HG02981 (cell line): ENCODE data around the gene OR10V1.

Experiments used
- ATAC-seq: cut with Tn5 transposase; IDR thresholded peaks from one replicate; pipeline ENCODE4 v1.9.1; 2021; ENCODE audit warnings: mild to moderate bottlenecking, moderate library complexity; ENCODE audit not compliant: unreplicated experiment

Gene OR10V1

GRCh38 chr11:59713745-59714144 is at the start of gene OR10V1:
Gene OR10V1, minus strand, starts transcription at chr11:59713845. Its CDS starts 0 bp downstream, at chr11:59713845.
- no peak for ATAC-seq

- ATAC-seq = no peak
Measured at GRCh38 chr11:59761993-59762392, 48.3 kb upstream of the OR10V1 start.

DNA sequence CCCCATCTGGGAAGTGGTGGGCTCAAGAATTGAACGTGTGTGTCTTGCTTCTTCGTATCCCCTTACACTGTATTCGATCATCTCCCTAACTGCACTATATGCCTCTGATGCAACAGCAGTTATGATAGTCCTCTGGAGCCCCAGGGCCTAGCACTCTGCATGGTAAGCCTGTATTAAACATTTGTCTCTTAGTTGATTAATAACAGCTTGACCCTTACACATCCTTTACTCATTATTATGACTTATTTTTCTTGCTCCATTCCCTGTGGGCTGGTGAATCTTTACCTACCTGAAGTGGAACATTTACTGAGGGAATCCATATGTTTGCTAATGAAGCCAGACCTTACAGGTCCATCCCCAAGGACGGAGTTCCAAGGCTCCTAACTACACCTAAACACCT is 47.1 kb upstream of the OR10V1 start:
- no peak for ATAC-seq

DNA sequence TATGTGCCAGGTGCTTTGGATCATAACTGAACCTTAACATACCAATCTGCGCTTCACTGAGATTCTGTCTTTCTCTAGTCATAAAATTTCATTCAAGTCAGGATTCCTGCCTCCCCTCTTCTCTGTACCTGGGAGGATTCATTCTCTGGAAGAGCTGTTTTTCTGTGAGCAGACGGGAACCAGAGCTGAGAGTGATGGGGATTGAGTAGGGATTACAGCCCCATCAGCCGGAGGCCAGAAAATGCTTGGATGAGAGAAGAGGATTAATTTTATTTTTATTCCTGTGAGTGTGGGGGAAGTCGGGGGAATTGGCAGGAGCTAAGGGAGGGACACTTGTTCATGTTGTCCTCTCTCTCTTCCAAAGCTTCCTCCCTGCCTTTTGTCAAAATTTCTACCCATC is 46.3 kb upstream of the OR10V1 start:
- no peak for ATAC-seq

DNA sequence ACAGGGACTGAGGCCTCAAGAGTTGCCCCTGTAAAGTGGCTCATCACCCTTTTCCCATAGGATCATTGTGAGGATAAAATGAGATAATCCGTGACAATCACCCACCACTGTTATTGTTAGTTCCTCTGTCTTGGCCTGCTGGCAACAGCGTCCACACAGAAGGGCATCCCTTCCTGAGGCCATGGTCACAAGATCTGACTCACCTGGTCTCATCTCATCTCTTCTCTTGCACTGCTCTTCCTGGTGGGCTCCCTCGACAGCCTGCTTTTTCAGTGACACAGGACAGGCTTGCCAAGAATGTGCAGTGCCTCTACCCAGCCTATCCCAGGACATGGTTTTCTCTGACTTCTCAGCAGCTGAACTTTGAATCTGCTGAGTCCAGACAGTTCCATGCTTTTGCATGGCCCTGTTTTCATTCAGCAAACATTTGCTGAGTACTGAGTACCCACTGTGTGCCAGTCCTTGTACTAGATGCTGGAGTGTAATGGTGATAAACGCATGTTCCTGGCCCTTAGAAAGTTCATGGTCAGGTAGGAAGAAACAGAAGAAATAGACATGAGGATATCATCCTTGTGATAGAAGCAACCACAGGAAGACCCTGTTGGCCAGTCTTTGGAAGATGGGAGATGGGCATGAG is 44.9 kb upstream of the OR10V1 start:
- no peak for ATAC-seq

DNA sequence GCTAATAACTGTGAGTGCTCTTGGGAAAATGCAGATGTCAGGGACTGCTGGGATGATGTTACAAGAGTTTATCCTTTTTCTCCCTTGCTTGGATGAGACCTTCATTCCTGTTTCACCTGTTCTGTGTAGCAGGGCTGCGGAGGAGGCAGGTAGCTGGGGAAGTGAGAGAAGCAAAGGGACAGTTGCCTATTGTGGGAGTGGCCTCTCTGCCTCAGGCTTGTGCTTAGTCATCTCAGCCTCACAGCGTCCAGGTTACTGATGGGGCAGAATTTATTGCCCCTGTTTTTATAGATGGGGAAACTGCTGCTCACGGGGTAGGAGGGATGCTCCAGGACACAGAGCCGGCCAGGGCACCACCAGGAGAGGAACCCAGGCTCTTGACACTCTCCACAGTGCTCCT is 43.2 kb upstream of the OR10V1 start:
- ATAC-seq = no peak

DNA sequence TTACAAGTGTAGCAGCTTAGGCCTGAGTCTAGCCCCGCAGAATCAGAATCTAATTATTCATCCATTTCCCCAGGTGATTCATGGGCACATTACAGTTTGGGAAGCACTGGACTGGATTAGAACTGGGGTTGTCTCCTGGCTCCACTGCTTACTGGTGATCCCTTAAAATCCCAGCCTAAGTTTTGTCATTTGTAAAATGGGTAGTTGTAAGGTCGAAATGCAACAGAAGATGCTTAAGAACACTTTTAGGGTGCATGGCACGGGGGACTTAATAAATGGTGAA is 42.9 kb upstream of the OR10V1 start:
- ATAC-seq = no peak

- peak; percentile 5 for ATAC-seq
Measured at GRCh38 chr11:59755701-59756557, 42.3 kb upstream of the OR10V1 start.

DNA sequence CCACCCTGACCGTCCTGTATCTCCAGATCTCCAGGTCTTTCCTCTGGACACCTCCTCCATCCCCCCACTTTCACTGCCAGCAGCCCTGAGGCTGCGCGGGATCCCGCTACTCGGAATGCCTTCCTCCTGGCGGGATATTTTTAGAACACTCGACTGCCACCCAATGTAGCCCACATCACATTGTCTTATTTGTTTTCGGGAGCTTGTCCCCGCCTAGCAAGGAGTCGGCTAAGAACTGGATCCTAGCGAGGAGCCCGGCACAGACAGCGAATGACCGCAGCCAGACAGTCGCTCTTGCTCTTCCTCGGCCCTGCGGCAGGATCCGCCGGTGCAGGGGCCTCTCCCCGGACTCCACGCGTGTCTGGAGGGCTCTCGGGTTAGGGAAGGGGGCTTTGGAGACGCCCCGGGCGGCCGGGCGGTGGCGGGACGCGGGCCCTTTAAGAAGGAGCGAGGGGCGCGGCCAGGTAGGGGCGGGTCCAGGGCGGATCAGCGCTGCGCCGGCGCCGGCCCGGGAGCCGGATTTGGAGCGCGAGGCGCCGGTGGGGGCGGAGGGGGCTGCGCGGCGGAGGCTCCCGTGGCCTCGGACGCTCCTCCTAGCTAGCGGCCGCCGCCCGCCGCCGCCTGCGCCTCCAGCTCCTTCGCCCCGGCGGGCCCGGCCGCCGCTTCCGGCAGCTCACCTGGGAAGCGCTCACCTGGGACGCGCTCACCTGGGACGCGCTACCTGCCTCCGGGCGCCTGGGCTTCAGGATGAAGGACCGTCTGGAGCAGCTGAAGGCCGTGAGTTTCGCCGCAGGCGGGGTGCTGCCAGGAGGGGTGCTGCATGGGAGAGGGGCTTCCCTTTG is 41.4 kb upstream of the OR10V1 start, which contains the start of gene STX3:
STX3 (plus strand) TSS at position 518 of the 842 bp plus-strand sequence; CDS start at position 748, 230 bp downstream.
- ATAC-seq = peak; percentile 62

DNA sequence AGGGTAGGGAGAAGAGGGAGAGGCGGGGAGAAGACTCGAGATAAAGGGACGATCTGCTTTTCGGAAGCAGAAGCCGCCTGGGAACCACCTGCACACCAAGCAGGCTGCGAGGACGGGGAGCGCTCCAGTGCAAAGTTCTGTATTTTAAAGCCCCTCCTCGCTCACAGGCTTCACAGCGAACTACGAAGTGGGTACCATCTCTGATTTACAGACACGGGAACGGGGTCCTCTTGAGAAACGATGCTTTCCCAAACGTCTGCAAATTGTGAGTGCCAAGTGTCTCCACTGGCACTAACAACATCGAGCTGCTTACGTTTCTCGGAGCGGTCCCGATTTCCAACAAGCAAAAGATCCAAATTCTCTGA is 40.8 kb upstream of the OR10V1 start:
- ATAC-seq = peak; percentile 16

- peak; percentile 68 for ATAC-seq
Measured at GRCh38 chr11:59753650-59754493, 40.2 kb upstream of the OR10V1 start.

GRCh38 chr11:59746111-59746510 is 32.5 kb upstream of the OR10V1 start:
- no peak for ATAC-seq

- ATAC-seq = no peak
Measured at GRCh38 chr11:59730896-59731565, 17.4 kb upstream of the OR10V1 start.

- no peak for ATAC-seq
Measured at GRCh38 chr11:59729834-59730233, 16.2 kb upstream of the OR10V1 start.

DNA sequence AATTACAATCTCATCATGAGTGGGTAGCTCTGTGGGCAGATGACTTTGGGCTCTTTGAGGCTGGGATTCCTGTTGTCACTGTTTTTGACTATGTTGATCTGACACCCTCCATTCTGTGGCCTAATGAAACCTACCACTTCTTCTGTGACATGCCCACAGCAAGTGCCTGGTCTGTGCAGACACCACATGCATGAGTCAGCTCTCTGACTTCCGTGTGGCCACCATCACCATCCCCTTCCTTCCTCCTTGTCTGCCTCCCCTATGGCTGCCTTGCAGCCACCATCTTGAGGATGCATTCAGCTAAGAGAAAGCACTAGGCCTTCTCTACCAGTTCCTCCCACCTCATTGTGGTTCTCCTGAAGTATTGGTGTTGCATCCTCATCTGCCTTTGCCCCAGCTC is 15.3 kb upstream of the OR10V1 start:
- no peak for ATAC-seq

- no peak for ATAC-seq
Measured at GRCh38 chr11:59728154-59728553, 14.5 kb upstream of the OR10V1 start.

DNA sequence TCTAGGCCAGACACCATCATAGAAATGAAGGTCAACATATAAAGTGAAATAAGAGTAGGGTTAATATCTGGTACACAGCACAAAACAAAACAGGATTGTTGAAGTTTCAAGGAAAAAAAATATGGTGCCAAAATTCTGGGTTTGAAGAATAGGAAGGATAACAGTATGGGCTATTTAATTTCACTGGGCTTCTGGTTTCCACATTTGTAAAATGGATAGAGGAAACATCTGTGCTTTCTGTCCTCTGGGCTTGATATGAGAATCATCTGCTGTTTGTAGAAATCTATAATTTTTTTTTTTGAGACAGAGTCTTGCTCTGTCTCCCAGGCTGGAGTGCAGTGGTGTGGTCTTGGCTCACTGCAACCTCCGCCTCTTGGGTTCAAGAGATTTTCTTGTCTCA is 13.8 kb upstream of the OR10V1 start:
- ATAC-seq = no peak

GRCh38 chr11:59724066-59724465 is 10.4 kb upstream of the OR10V1 start:
- ATAC-seq = no peak

- no peak for ATAC-seq
Measured at GRCh38 chr11:59719556-59719955, 5.9 kb upstream of the OR10V1 start.

GRCh38 chr11:59716051-59716450 is 2.4 kb upstream of the OR10V1 start:
- no peak for ATAC-seq
